ENCODE results near the gene NELFE.

Gene NELFE

DNA sequence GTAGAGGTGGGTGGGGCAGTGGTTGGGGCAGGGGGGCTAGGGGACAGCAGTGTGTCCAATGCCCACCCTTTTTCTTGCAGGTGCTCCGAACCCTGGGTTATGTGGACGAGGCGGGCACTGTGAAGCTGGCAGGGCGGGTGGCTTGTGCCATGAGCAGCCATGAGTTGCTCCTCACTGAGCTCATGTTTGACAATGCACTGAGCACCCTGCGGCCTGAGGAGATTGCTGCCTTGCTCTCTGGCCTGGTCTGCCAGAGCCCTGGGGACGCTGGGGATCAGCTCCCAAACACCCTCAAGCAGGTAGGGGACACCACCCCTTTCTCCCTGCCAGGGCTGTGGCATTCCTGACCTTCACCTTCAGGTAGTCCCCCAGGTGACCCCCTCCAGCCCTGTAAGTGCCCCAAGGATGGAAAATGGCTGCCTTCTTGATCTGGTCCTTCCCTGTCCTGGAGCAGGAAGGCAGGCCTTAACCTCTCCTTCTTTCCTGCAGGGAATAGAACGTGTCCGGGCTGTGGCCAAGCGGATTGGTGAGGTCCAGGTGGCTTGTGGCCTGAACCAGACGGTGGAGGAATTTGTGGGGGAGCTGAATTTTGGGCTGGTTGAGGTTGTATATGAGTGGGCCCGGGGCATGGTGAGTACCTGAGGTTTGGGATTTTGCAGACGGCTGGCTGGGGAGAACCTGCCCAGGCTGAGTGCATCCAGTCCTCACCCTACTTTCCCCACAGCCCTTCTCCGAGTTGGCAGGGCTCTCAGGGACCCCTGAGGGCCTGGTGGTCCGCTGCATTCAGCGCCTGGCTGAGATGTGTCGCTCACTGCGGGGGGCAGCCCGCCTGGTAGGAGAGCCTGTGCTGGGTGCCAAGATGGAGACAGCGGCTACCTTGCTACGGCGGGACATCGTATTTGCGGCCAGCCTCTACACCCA lies 10.3 kb upstream of the NELFE start:
- intact Hi-C loops (cut with micrococcal nuclease): no loop called here
- Mint-ChIP-seq H3K4me1 (ENCODE audit: low read depth) (peaks cover 39% of the 10 kb centered on the region), H3K27ac (no peak overlapping the region), H3K4me3 (no peak overlapping the region), H3K36me3 (ENCODE audit: low read depth) (peaks cover 80% of the 10 kb centered on the region), H3K27me3 (no peaks in the 10 kb centered on the region), H3K9me3 (no peaks in the 10 kb centered on the region)

DNA sequence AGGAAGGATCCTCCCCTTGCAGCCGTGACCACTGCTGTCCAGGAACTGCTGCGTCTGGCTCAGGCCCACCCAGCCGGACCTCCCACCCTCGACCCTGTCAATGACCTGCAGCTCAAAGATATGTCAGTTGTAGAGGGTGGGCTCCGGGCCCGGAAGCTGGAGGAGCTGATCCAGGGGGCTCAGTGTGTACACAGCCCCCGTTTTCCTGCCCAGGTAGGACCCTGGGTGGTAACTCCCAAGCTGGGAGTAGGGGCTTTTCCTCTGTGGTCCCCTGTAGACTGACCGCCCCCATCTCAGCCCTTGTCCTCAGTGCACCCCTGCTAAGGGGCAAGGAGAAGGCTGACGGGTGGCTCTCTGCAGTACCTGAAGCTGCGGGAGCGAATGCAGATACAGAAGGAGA lies 9.6 kb upstream of the NELFE start:
- Mint-ChIP-seq H3K27me3 (no peaks in the 10 kb centered on the region), H3K27ac (no peak overlapping the region), H3K36me3 (ENCODE audit: low read depth) (peaks cover 84% of the 10 kb centered on the region), H3K4me3 (no peak overlapping the region), H3K9me3 (no peaks in the 10 kb centered on the region), H3K4me1 (ENCODE audit: low read depth) (peaks cover 32% of the 10 kb centered on the region)
- intact Hi-C loops (cut with micrococcal nuclease): no loop called here

- intact Hi-C loops (cut with micrococcal nuclease): no loop called here
- Mint-ChIP-seq H3K4me3 (no peak overlapping the region), H3K27me3 (no peaks in the 10 kb centered on the region), H3K9me3 (no peaks in the 10 kb centered on the region), H3K36me3 (ENCODE audit: low read depth) (peaks cover 87% of the 10 kb centered on the region), H3K27ac (no peak overlapping the region), H3K4me1 (ENCODE audit: low read depth) (peaks cover 28% of the 10 kb centered on the region)
Observed at GRCh38 chr6:31967926-31968320, 9.2 kb upstream of the NELFE start.

GRCh38 chr6:31966997-31967925 lies 8.5 kb upstream of the NELFE start:
- H3K4me3 Mint-ChIP-seq: no peak overlapping the region
- intact Hi-C loops (cut with micrococcal nuclease): no loop called here
- H3K36me3 Mint-ChIP-seq (ENCODE audit: low read depth): peaks cover 87% of the 10 kb centered on the region
- peaks cover 23% of the 10 kb centered on the region for H3K4me1 Mint-ChIP-seq (ENCODE audit: low read depth)
- H3K27me3 Mint-ChIP-seq: no peaks in the 10 kb centered on the region
- H3K9me3 Mint-ChIP-seq: no peaks in the 10 kb centered on the region
- H3K27ac Mint-ChIP-seq: no peak overlapping the region

DNA sequence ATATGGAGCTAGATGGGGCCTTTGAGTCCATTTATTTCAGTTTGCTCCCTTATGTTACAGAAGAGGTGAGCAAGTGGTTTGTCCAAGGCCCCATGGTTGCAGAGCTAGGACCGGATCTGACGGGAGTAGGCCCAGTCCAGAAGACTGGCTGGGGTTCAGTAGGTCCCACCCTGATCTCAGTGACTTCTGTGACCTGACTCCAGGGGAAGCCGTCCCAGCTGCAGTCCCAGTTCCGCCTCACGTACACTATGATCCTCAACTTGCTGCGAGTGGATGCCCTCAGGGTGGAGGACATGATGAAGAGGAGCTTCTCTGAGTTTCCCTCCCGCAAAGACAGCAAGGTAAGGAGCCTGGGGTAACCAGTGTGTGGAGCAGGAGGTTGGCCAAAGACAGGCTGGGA lies 7.7 kb upstream of the NELFE start:
- H3K4me3 Mint-ChIP-seq: no peak overlapping the region
- H3K4me1 Mint-ChIP-seq (ENCODE audit: low read depth): peaks cover 25% of the 10 kb centered on the region
- no peaks in the 10 kb centered on the region for H3K27me3 Mint-ChIP-seq
- no peak overlapping the region for H3K27ac Mint-ChIP-seq
- intact Hi-C loops (cut with micrococcal nuclease): no loop called here
- H3K36me3 Mint-ChIP-seq (ENCODE audit: low read depth): peaks cover 93% of the 10 kb centered on the region
- no peaks in the 10 kb centered on the region for H3K9me3 Mint-ChIP-seq

GRCh38 chr6:31965700-31966099 lies 6.9 kb upstream of the NELFE start:
- H3K27me3 Mint-ChIP-seq: no peaks in the 10 kb centered on the region
- intact Hi-C loops (cut with micrococcal nuclease): no loop called here
- no peaks in the 10 kb centered on the region for H3K9me3 Mint-ChIP-seq
- no peak overlapping the region for H3K27ac Mint-ChIP-seq
- H3K36me3 Mint-ChIP-seq (ENCODE audit: low read depth): peaks cover 100% of the 10 kb centered on the region
- peaks cover 19% of the 10 kb centered on the region for H3K4me1 Mint-ChIP-seq (ENCODE audit: low read depth)
- H3K4me3 Mint-ChIP-seq: no peak overlapping the region

DNA sequence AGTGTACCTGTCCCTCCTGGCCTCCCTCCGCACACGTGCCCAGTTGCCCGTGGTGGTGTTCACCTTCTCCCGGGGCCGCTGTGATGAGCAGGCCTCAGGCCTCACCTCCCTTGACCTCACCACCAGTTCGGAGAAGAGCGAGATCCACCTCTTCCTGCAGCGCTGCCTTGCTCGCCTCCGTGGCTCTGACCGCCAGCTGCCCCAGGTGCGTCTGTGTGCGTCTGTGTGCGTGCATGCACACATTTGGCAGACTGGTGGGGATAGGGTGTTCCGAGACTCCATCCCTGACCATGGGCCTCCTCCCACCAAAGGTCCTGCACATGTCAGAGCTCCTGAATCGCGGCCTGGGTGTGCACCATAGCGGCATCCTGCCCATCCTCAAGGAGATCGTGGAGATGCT lies 5.2 kb upstream of the NELFE start:
- H3K4me1 Mint-ChIP-seq (ENCODE audit: low read depth): peaks cover 26% of the 10 kb centered on the region
- no peak overlapping the region for H3K4me3 Mint-ChIP-seq
- H3K27ac Mint-ChIP-seq: no peak overlapping the region
- peaks cover 98% of the 10 kb centered on the region for H3K36me3 Mint-ChIP-seq (ENCODE audit: low read depth)
- H3K27me3 Mint-ChIP-seq: no peaks in the 10 kb centered on the region
- intact Hi-C loops (cut with micrococcal nuclease): no loop called here
- no peaks in the 10 kb centered on the region for H3K9me3 Mint-ChIP-seq

DNA sequence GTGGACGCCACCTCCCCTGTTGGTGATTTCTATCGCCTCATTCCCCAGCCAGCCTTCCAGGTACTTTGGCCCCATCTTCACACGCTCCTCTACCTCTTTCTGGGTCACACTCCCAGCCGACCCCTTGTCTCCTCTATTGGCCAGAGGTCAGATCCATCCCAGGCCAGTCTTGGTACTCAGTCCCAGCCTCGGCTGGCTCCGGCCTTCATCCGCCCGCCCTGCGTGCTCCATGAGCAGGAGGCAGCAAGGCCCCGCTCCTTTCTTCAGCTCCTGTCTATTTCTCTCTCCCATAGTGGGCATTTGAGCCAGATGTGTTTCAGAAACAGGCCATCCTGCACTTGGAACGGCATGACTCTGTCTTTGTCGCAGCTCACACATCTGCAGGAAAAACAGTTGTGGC lies 2.8 kb upstream of the NELFE start:
- Mint-ChIP-seq H3K36me3 (ENCODE audit: low read depth) (peaks cover 94% of the 10 kb centered on the region), H3K4me3 (no peak overlapping the region), H3K4me1 (ENCODE audit: low read depth) (peaks cover 39% of the 10 kb centered on the region), H3K27me3 (no peaks in the 10 kb centered on the region), H3K9me3 (no peaks in the 10 kb centered on the region), H3K27ac (no peak overlapping the region)
- intact Hi-C loops (cut with micrococcal nuclease): no loop called here

GRCh38 chr6:31958412-31958740 lies 395 bp downstream of the NELFE start:
- no peaks in the 10 kb centered on the region for H3K27me3 Mint-ChIP-seq
- peak overlapping the region; percentile 92 for H3K27ac Mint-ChIP-seq
- peak overlapping the region; percentile 90 for H3K4me3 Mint-ChIP-seq
- no peaks in the 10 kb centered on the region for H3K9me3 Mint-ChIP-seq
- peaks cover 94% of the 10 kb centered on the region for H3K36me3 Mint-ChIP-seq (ENCODE audit: low read depth)
- intact Hi-C loops (cut with micrococcal nuclease): loop anchor here (5.0 kb wide), 1 partner anchor 61 kb away; the partner anchor contains the start of gene EHMT2
- peaks cover 56% of the 10 kb centered on the region for H3K4me1 Mint-ChIP-seq (ENCODE audit: low read depth)

DNA sequence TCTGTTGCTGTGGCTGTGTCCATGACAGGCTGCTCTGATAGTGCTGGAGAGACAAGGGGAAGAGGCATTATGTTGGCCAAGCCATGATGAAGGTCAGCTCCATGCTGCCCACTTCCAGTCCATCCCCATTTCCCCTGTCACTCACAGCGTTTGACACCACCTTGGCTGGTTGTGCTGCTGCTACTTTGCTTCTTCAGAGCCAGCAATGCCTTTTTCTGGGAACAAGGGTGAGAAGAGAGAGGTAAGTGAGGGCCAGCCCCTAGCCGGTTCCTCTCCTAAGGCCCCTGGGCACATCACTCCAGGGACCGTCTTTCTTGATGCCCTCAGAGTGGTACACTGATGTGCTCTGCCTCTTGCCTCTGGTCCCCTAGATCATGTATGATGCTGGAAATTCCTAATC lies 2.0 kb downstream of the NELFE start:
- Mint-ChIP-seq H3K36me3 (ENCODE audit: low read depth) (peaks cover 91% of the 10 kb centered on the region), H3K4me3 (no peak overlapping the region), H3K4me1 (ENCODE audit: low read depth) (peaks cover 62% of the 10 kb centered on the region), H3K9me3 (no peaks in the 10 kb centered on the region), H3K27ac (no peak overlapping the region), H3K27me3 (no peaks in the 10 kb centered on the region)
- intact Hi-C loops (cut with micrococcal nuclease): loop anchor here (5.0 kb wide), 1 partner anchor 59 kb away; the partner anchor contains the start of gene EHMT2

DNA sequence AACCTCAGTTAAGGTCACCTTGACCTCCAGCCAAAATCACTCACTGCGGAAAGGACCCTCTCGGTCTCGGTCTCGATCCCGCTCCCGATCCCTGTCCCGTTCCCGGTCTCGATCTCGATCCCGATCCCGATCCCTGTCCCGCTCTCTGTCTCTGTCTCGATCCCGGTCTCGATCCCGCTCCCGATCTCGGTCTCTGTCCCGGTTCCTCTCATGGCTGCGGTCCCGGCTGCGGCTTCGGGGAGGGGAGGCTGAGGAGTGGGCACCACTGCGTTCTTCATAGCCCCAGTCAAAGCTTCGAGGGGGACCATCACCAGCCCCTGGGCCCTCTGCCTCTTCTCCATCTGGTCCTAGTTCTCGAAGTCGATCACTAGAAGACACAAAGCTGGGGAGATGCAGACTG lies 4.3 kb downstream of the NELFE start:
- Mint-ChIP-seq H3K4me1 (ENCODE audit: low read depth) (peaks cover 47% of the 10 kb centered on the region), H3K27ac (peak overlapping the region; percentile 47), H3K27me3 (no peaks in the 10 kb centered on the region), H3K9me3 (no peaks in the 10 kb centered on the region), H3K4me3 (no peak overlapping the region), H3K36me3 (ENCODE audit: low read depth) (peaks cover 91% of the 10 kb centered on the region)
- intact Hi-C loops (cut with micrococcal nuclease): no loop called here

- intact Hi-C loops (cut with micrococcal nuclease): no loop called here
Observed at GRCh38 chr6:31952890-31953289, 5.9 kb downstream of the NELFE start.

DNA sequence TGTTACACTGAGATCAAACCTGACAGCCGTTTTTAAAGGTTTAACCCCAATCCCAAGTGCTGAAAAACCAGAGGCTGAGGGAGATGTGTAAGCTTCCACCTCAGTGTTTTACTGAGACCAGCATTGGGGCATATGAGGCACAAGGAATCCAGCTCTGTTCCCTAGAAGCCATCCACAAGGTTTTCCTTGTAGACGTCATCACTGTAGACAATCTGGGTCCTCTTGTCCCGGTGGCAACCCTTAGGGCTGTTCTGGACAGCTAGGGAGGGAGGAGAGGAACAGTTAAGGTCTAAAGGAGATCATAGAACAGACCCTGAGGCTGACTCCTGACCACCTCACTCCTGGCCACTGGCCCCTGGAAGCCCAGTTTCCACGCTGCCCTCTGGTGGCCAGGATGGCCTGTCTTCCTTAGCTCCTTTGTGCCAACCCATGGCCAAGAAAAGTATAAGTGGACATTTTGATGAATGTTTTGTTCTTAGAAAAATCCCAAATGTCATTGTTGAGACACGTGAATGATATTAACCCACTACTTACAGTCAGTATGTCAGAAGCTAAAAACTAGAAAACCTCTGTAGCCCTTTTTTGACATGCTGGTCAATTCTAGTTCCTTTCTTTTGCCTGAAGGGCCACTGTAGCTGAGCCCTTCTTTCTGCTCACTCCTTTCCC lies 6.5 kb downstream of the NELFE start:
- Mint-ChIP-seq H3K4me3 (no peak overlapping the region), H3K9me3 (no peaks in the 10 kb centered on the region), H3K27me3 (peaks cover 7% of the 10 kb centered on the region), H3K4me1 (ENCODE audit: low read depth) (peaks cover 48% of the 10 kb centered on the region), H3K27ac (peak overlapping the region; percentile 47), H3K36me3 (ENCODE audit: low read depth) (peaks cover 97% of the 10 kb centered on the region)
- intact Hi-C loops (cut with micrococcal nuclease): no loop called here

More at GRCh38 chr6:31952890-31953289, 5.9 kb downstream of the NELFE start:
- H3K4me3 Mint-ChIP-seq: no peak overlapping the region
- peak overlapping the region; percentile 47 for H3K27ac Mint-ChIP-seq
- peaks cover 49% of the 10 kb centered on the region for H3K4me1 Mint-ChIP-seq (ENCODE audit: low read depth)
- H3K9me3 Mint-ChIP-seq: no peaks in the 10 kb centered on the region
- H3K27me3 Mint-ChIP-seq: peaks cover 2% of the 10 kb centered on the region
- peaks cover 95% of the 10 kb centered on the region for H3K36me3 Mint-ChIP-seq (ENCODE audit: low read depth)
